Activated naive CD8-positive, alpha-beta T cell treated with anti-CD3 and anti-CD28 coated beads, Interleukin-2, amount 10 ng/mL, durations not matched to agents 7 days and 5 days (primary cell): ENCODE data around the gene SMAD7. TPM values are rescaled to one million over a fixed set of nuclear protein-coding genes. Genes with fewer than 3 reads are reported as not detected.

ENCODE experiments used
- ATAC-seq: fragments of 150-1000 bp; cut with Tn5 transposase; one replicate; pipeline ENCODE4 v1.10.0; 2021; ENCODE audit warnings: low read depth, moderate library complexity
- POLR2A ChIA-PET: fragments of 350-600 bp; sonication (Branson Sonifier 250); formaldehyde crosslinking; loops from one replicate; lab custom pipeline; 2021; ENCODE audit warnings: antibody characterized with exemption; lab: Charles Lee
- DNase-seq: peaks from one replicate; pipeline ENCODE4 v3.0.0; 2021
- H3K27ac Mint-ChIP-seq: one replicate; pipeline ENCODE4 v1.8.0; 2022; ENCODE audit warnings: mild to moderate bottlenecking, mixed read lengths
- H3K27me3 Mint-ChIP-seq: one replicate; pipeline ENCODE4 v1.8.0; 2022; ENCODE audit warnings: mild to moderate bottlenecking, moderate library complexity, mixed read lengths
- H3K36me3 Mint-ChIP-seq: one replicate; pipeline ENCODE4 v1.8.0; 2021; ENCODE audit warnings: mild to moderate bottlenecking, mixed read lengths
- H3K4me1 Mint-ChIP-seq: one replicate; pipeline ENCODE4 v1.8.0; 2021; ENCODE audit warnings: mixed read lengths
- H3K4me3 Mint-ChIP-seq: one replicate; pipeline ENCODE4 v1.8.0; 2022; ENCODE audit warnings: mild to moderate bottlenecking, moderate library complexity, mixed read lengths
- H3K9me3 Mint-ChIP-seq: one replicate; pipeline ENCODE4 v1.8.0; 2021; ENCODE audit warnings: mixed read lengths
- total RNA-seq, 2 experiments: library from RNA; stranded (reverse); gene quantifications; one replicate each; pipeline ENCODE4 v1.2.3, GENCODE V29; 2021

SMAD7 gene
- total RNA-seq, 2 experiments from 2014 or later, result 26.8 to 30.1 TPM

- no peak for DNase-seq
- peaks cover 18% of the 10 kb centered on the region for H3K4me1 Mint-ChIP-seq
- H3K27ac Mint-ChIP-seq, result no peak overlapping the region
- POLR2A ChIA-PET, result interaction anchor here (1.1 kb wide), 1 partner anchor 49 kb away, joined by 3 read pairs; no protein-coding TSS in a partner anchor
- H3K9me3 Mint-ChIP-seq, result peaks cover 16% of the 10 kb centered on the region
- no peak for ATAC-seq
- H3K4me3 Mint-ChIP-seq, result no peak overlapping the region
- H3K27me3 Mint-ChIP-seq, result peaks cover 4% of the 10 kb centered on the region
- H3K36me3 Mint-ChIP-seq, result peaks cover 14% of the 10 kb centered on the region
These were observed 50.3 kb downstream of the SMAD7 start for GRCh38 chr18:48900469-48900868.

DNA sequence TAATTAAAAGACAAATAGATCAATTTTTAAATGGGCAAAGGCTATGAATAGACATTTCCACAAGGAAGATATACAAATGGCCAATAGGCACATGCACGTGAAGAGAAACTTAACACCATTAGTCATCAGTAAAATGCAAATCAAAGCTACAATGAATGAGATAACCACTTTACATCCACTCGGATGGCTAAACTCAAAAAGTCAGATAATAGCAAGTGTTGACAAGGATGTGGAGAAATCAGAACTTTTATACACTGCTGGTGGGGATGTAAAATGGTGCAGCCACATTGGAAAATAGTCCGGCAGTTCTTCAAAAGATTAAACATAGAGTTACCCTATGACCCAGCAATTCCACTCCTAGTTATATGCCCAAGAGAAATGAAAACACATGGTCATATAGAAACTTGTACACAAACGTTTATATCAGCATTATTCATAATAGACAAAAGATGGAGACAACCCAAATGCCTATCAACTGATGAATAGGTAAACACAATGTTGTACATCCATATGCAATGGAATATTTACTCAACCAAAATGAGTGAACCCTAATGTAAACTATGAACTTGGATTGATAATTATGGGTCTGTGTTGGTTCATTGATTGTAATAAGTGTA lies 51.1 kb downstream of the SMAD7 start:
- ATAC-seq (peak; percentile 18), DNase-seq (no peak)
- Mint-ChIP-seq H3K4me3 (no peak overlapping the region), H3K9me3 (peaks cover 11% of the 10 kb centered on the region), H3K4me1 (peaks cover 22% of the 10 kb centered on the region), H3K27ac (no peak overlapping the region), H3K27me3 (no peaks in the 10 kb centered on the region), H3K36me3 (peaks cover 8% of the 10 kb centered on the region)
- POLR2A ChIA-PET, result no interaction called here

- ATAC-seq (no peak), DNase-seq (no peak)
- POLR2A ChIA-PET, result no interaction called here
- Mint-ChIP-seq H3K27ac (no peak overlapping the region), H3K4me3 (no peak overlapping the region), H3K9me3 (peaks cover 3% of the 10 kb centered on the region), H3K36me3 (peaks cover 5% of the 10 kb centered on the region), H3K27me3 (no peaks in the 10 kb centered on the region), H3K4me1 (peaks cover 22% of the 10 kb centered on the region)
These were observed 52.2 kb downstream of the SMAD7 start for GRCh38 chr18:48898521-48898920.

DNA sequence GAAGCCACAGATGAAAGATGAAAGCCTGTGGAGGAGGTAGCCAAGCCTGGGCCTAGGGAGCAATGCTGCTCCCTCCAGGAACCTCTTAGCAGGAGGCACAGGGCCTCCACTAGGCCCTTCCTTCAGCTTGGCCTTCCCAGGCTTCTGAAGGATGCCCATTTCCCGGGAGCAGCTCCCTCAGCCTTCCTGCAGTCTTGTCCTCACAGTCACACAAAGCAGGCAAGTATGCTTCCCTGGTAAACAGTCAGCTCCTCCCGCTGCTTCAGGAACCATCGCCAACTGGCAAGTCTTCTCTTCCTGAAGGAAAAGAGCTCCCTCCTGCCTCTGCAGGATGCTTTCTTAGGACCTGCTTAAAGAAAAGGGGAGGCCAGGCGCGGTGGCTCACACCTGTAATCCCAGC lies 53.2 kb downstream of the SMAD7 start:
- DNase-seq (no peak), ATAC-seq (no peak)
- Mint-ChIP-seq H3K9me3 (peaks cover 3% of the 10 kb centered on the region), H3K27ac (no peak overlapping the region), H3K4me1 (peaks cover 24% of the 10 kb centered on the region), H3K4me3 (no peak overlapping the region), H3K36me3 (peaks cover 5% of the 10 kb centered on the region), H3K27me3 (no peaks in the 10 kb centered on the region)
- POLR2A ChIA-PET, result no interaction called here

GRCh38 chr18:48896875-48897511 lies 53.8 kb downstream of the SMAD7 start:
- POLR2A ChIA-PET, result no interaction called here

GRCh38 chr18:48896326-48896874 lies 54.4 kb downstream of the SMAD7 start:
- ATAC-seq, result no peak
- H3K36me3 Mint-ChIP-seq, result peaks cover 5% of the 10 kb centered on the region
- no peaks in the 10 kb centered on the region for H3K27me3 Mint-ChIP-seq
- H3K4me3 Mint-ChIP-seq, result no peak overlapping the region
- peak overlapping the region; percentile 34 for H3K27ac Mint-ChIP-seq
- H3K9me3 Mint-ChIP-seq, result peaks cover 3% of the 10 kb centered on the region
- DNase-seq, result no peak
- POLR2A ChIA-PET, result no interaction called here
- H3K4me1 Mint-ChIP-seq, result peaks cover 24% of the 10 kb centered on the region

More at GRCh38 chr18:48896875-48897511, 53.8 kb downstream of the SMAD7 start:
- ATAC-seq, result peak; percentile 28
- DNase-seq, result peak; percentile 28
- peaks cover 24% of the 10 kb centered on the region for H3K4me1 Mint-ChIP-seq
- no peak overlapping the region for H3K4me3 Mint-ChIP-seq
- peaks cover 3% of the 10 kb centered on the region for H3K9me3 Mint-ChIP-seq
- H3K27me3 Mint-ChIP-seq, result no peaks in the 10 kb centered on the region
- H3K27ac Mint-ChIP-seq, result peak overlapping the region; percentile 34
- H3K36me3 Mint-ChIP-seq, result peaks cover 5% of the 10 kb centered on the region

GRCh38 chr18:48894799-48895346 lies 55.9 kb downstream of the SMAD7 start:
- no peak overlapping the region for H3K27ac Mint-ChIP-seq
- H3K4me1 Mint-ChIP-seq, result peaks cover 18% of the 10 kb centered on the region
- peaks cover 3% of the 10 kb centered on the region for H3K36me3 Mint-ChIP-seq
- no peak overlapping the region for H3K4me3 Mint-ChIP-seq
- ATAC-seq (no peak), DNase-seq (peak; percentile 9)
- POLR2A ChIA-PET, result interaction anchor here (0.8 kb wide), 1 partner anchor 62 kb away, joined by 3 read pairs; no protein-coding TSS in a partner anchor
- H3K9me3 Mint-ChIP-seq, result peaks cover 3% of the 10 kb centered on the region
- no peaks in the 10 kb centered on the region for H3K27me3 Mint-ChIP-seq

DNA sequence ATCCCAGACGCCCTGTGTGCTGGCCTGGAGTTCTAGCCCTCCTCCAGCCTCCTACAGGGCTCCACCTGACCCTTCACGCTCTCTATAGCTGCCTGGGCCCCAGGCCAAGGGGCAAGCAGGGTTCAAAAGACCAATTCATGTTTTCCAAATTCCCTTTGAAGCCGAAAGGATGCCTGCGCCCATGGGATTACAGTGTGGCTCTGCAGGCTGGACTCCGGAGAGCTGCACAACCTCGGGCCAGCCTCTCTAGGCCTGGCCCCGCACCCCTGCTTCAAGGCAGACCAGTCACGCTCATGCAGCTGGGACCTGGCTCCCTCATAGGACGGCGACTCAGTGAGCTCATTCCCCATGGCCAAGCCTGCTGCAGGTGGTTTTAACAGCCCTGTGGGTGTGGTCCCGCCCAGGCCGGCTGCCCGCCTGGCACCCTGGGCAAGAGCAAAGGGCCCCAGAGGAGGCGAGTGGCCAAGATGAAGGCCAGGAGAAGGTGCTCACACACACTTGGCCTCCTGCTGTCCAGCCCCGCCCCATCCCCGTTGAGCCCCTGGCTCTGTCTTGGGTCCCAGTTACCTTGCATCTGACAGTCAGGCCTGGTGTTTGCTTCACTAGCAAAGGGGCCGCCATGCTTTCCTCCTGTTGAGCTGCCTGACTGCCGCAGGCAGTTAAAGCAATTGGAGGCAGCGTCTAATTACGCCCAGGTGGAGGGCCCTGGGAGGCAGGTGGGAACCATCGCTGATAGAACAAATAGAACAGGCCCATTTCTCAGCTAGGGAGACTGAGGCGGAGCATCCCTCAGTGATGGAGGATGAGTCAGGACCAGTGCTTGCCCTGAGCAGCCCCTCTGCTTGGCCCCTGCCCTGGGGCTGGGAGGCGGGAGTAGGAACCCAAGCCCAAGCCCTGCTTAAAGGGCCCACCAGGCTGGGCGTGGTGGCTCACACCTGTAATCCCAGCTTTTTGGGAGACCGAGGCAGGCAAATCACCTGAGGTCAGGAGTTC lies 56.9 kb downstream of the SMAD7 start:
- H3K4me3 Mint-ChIP-seq, result no peak overlapping the region
- peaks cover 2% of the 10 kb centered on the region for H3K9me3 Mint-ChIP-seq
- H3K36me3 Mint-ChIP-seq, result peaks cover 3% of the 10 kb centered on the region
- H3K27ac Mint-ChIP-seq, result no peak overlapping the region
- no peaks in the 10 kb centered on the region for H3K27me3 Mint-ChIP-seq
- DNase-seq (peak; percentile 20), ATAC-seq (no peak)
- peaks cover 14% of the 10 kb centered on the region for H3K4me1 Mint-ChIP-seq
- POLR2A ChIA-PET, result no interaction called here

GRCh38 chr18:48893061-48893607 lies 57.6 kb downstream of the SMAD7 start:
- Mint-ChIP-seq H3K27ac (no peak overlapping the region), H3K27me3 (no peaks in the 10 kb centered on the region), H3K4me3 (no peak overlapping the region), H3K36me3 (no peaks in the 10 kb centered on the region), H3K4me1 (peaks cover 14% of the 10 kb centered on the region), H3K9me3 (no peaks in the 10 kb centered on the region)
- DNase-seq (peak; percentile 19), ATAC-seq (no peak)
- POLR2A ChIA-PET, result no interaction called here

GRCh38 chr18:48892146-48892855 lies 58.5 kb downstream of the SMAD7 start:
- POLR2A ChIA-PET, result no interaction called here
- Mint-ChIP-seq H3K4me3 (no peak overlapping the region), H3K9me3 (no peaks in the 10 kb centered on the region), H3K36me3 (no peaks in the 10 kb centered on the region), H3K27me3 (no peaks in the 10 kb centered on the region), H3K27ac (no peak overlapping the region), H3K4me1 (peaks cover 14% of the 10 kb centered on the region)
- ATAC-seq (no peak), DNase-seq (peak; percentile 21)

DNA sequence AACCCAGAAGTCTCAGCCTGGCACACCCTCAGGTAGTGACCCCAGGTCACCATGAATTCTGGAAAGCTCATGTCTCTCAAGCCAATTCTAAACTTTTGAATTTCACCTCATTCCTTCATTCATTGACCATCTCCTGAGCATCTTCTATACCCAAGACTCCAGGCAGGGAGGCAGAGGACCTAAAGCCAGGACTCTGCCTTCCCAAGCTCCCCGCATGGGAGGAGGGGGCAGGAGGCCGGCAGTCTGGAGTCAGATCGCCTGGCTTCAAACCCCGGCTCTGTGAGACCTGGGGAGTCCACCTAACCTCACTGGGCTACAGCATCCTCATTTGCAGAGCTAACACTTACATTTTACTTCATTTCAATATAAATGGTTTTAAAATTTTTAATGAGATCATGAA lies 59.0 kb downstream of the SMAD7 start:
- H3K9me3 Mint-ChIP-seq, result no peaks in the 10 kb centered on the region
- ATAC-seq (no peak), DNase-seq (peak; percentile 8)
- H3K4me3 Mint-ChIP-seq, result no peak overlapping the region
- H3K4me1 Mint-ChIP-seq, result peaks cover 10% of the 10 kb centered on the region
- POLR2A ChIA-PET, result no interaction called here
- no peaks in the 10 kb centered on the region for H3K36me3 Mint-ChIP-seq
- H3K27ac Mint-ChIP-seq, result no peak overlapping the region
- H3K27me3 Mint-ChIP-seq, result no peaks in the 10 kb centered on the region
